HG03045 (cell line): ENCODE data around the gene DAND5.

Source experiments
- ATAC-seq: cut with Tn5 transposase; IDR thresholded peaks from one replicate; pipeline ENCODE4 v1.9.1; 2021; ENCODE audit warnings: mild to moderate bottlenecking, moderate library complexity; ENCODE audit not compliant: unreplicated experiment

Gene DAND5

DNA sequence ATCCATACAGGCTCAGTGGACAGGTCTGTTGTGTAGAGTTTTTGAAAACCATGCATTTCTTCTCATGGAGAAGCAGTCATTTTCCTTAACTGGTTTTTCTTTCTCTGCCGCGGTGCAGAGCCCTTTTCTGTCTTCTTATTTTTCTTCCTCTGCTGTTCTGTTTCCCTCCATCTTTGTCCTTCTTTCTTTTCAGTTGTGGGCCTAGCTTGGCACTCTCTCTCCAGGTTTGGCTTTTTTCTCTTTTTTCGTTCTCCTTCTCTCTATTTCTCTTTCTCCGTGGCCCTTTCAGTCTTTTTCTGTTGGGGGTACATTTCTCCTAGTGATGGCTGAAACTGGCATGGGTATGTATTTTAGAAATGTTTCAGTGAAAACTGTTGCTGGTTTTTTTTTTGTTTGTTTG is 50.0 kb downstream of the DAND5 start:
- ATAC-seq, result no peak

DNA sequence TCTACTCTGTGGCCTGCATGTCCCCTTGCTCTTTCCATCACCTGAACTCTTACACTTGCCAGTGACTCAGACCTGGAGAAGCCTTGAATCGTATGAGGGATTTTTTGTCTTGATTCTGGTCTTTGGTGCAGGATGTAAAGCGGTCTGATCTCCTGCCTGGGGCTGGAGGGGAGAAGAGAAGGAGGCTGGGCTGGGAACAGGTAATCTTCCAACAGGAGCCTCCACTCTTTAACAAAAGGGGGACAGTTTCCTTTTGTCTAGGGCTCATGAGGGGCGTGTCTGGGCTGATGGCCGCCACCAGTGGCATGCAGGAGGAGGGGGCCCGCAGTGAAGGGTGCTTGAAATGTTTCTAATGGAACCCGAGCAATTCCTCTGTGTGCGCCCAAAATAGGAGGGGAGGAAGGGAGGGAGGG is 50.6 kb downstream of the DAND5 start:
- no peak for ATAC-seq

GRCh38 chr19:13022111-13022858 is 52.9 kb downstream of the DAND5 start:
- no peak for ATAC-seq

DNA sequence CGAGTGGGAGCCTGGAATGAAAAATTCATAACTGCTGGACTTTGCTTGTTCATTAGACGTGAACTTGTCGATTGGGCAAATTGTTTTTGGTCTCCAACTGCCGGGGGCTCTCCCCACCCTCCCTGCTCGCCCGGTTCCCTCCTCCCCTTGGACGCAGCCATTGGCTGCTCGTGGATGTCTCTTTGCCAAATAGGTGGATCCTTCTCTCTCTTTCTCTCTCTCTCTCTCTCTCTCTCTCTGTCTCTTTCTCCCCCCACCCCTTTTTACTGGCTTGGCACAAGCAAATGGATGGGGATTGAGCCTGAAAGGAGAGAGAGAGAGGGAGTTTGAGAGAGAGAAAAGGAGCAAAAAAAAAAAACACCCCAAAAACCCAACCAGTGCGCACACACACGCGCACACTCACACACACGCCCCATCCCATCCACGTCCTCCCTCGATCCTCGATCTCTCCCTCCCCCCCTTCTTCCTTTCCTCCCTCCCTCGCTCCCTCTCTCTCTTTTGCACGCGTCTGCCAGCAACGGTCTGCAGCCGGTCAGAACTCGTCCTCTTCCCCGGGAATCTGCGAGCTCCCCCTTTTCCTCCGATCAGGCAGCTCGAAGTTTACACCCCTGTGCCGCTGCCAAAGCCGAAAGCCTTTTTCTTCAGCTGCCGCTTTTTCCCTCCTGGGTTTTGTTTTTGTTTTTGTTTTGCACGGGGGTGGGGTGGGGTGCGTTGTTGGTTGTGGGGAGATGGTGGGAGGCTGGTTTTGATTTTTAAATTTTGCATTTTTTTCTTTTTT is 53.7 kb downstream of the DAND5 start:
- ATAC-seq, result no peak

DNA sequence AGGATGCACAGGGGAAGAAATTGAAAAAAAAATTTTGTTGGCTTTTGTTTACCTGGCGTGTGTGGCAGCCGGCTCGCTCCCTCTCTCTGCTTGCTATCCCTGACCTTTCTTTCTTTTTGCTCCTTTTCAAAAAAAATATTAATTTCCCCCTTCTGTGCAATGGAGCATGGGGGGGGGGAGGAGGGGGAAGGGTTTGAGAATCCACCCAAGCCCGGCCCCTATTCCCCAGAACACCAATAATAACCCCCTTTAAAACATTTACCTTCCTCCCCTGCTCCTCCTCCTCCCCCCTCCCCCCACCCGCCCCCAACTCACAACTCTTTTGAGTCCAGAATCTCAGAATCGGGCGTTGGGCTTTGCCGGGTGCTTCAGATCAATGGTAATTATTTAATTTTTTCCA is 54.3 kb downstream of the DAND5 start:
- ATAC-seq, result no peak
